ENCODE data around the gene MRPS23.

MRPS23 gene

GRCh38 chr17:57877803-57878377, 28.0 kb upstream of the MRPS23 start:
- DNase-seq = no peak

GRCh38 chr17:57876866-57877237, 27.0 kb upstream of the MRPS23 start:
- no peak for DNase-seq

GRCh38 chr17:57876023-57876865, 26.4 kb upstream of the MRPS23 start:
- no peak for DNase-seq

GRCh38 chr17:57875290-57876022, 25.6 kb upstream of the MRPS23 start:
- peak; percentile 68 for DNase-seq

GRCh38 chr17:57874434-57875289, 24.8 kb upstream of the MRPS23 start:
- peak; percentile 95 for DNase-seq

GRCh38 chr17:57874058-57874419, 24.2 kb upstream of the MRPS23 start:
- no peak for DNase-seq

GRCh38 chr17:57873261-57874057, 23.6 kb upstream of the MRPS23 start:
- no peak for DNase-seq

GRCh38 chr17:57872536-57872935, 22.7 kb upstream of the MRPS23 start:
- DNase-seq = no peak

- DNase-seq = no peak
Measured at GRCh38 chr17:57871863-57872262, 22.0 kb upstream of the MRPS23 start.

GRCh38 chr17:57871155-57871554, 21.3 kb upstream of the MRPS23 start:
- DNase-seq = no peak

GRCh38 chr17:57870283-57870635, 20.4 kb upstream of the MRPS23 start:
- DNase-seq = peak; percentile 47

GRCh38 chr17:57869617-57870282, 19.9 kb upstream of the MRPS23 start:
- peak; percentile 58 for DNase-seq

GRCh38 chr17:57868910-57869616, 19.2 kb upstream of the MRPS23 start:
- no peak for DNase-seq

GRCh38 chr17:57868007-57868909, 18.4 kb upstream of the MRPS23 start:
- DNase-seq = peak; percentile 89

- DNase-seq = no peak
Measured at GRCh38 chr17:57867126-57867525, 17.3 kb upstream of the MRPS23 start.

GRCh38 chr17:57866723-57867122, 16.9 kb upstream of the MRPS23 start:
- DNase-seq = no peak

GRCh38 chr17:57866319-57866718, 16.5 kb upstream of the MRPS23 start:
- no peak for DNase-seq

- DNase-seq = no peak
Measured at GRCh38 chr17:57864273-57864672, 14.4 kb upstream of the MRPS23 start.

GRCh38 chr17:57862694-57863667, 13.1 kb upstream of the MRPS23 start:
- peak; percentile 12 for DNase-seq

All from DMS 273 treated with DMSO at 0.1 percent for 48 hours (cell line).